HFF-Myc (cell line): ENCODE results near the gene C10orf67.

ENCODE experiments used
- DNase-seq: peaks from one replicate; pipeline ENCODE4 v3.0.0-alpha.2; 2011; ENCODE audit warnings: low read depth; ENCODE audit errors: extremely low read depth
- H3K4me3 ChIP-seq: replicated peaks from 2 replicates; pipeline ENCODE4 v1.5.1; 2011; ENCODE audit warnings: low read depth, mild to moderate bottlenecking, control low read depth, low read length
- TF ChIP-seq, protein P1 (sequence below): IDR thresholded peaks from 2 replicates; pipeline ENCODE4 v1.5.1; 2012; ENCODE audit warnings: mild to moderate bottlenecking, low read depth, low read length, control low read depth; ENCODE audit errors: missing control alignments

Gene C10orf67

DNA sequence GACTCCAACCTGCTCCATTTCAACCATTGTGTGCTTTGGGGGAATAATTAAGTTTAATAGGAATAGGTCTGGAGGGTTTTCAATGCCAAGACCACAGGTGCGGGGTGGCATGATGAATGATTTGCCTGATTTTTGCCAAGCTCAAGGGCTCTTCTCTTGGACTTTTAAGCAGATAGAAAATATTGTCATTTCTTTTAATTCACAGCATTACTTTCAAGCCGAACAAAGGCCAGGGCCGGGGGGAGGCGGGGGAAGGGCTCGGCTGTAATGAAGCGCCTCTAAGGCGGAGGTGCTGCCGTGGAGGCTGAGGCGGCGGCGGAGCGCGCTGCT lies 146.0 kb downstream of the C10orf67 start:
- no peak overlapping the region for H3K4me3 ChIP-seq
- TF ChIP-seq, protein P1, sequence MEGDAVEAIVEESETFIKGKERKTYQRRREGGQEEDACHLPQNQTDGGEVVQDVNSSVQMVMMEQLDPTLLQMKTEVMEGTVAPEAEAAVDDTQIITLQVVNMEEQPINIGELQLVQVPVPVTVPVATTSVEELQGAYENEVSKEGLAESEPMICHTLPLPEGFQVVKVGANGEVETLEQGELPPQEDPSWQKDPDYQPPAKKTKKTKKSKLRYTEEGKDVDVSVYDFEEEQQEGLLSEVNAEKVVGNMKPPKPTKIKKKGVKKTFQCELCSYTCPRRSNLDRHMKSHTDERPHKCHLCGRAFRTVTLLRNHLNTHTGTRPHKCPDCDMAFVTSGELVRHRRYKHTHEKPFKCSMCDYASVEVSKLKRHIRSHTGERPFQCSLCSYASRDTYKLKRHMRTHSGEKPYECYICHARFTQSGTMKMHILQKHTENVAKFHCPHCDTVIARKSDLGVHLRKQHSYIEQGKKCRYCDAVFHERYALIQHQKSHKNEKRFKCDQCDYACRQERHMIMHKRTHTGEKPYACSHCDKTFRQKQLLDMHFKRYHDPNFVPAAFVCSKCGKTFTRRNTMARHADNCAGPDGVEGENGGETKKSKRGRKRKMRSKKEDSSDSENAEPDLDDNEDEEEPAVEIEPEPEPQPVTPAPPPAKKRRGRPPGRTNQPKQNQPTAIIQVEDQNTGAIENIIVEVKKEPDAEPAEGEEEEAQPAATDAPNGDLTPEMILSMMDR, result no peak
- no peak for DNase-seq

DNA sequence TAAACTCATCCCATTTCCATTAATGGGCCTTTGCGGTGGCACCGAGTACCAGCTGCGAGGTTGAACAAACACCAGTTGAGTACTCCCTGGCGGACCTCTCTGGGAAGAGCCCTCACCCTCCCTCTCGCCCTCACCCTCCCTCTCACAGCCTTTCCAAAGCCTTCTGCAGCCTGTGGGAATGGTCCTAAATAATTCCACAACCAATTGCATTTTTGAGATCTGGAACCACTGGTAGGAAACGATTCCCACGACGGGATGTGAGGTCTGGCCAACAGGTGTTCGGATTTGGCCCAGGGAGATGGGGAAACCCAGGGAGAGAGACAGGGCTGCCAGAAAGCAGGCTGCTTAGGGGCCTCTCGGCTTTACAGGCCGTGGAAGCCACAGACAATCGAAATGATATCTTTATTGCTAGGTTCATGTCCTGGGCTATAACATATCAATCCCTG lies 147.2 kb downstream of the C10orf67 start:
- no peak overlapping the region for H3K4me3 ChIP-seq
- TF ChIP-seq, protein P1, result no peak
- no peak for DNase-seq

DNA sequence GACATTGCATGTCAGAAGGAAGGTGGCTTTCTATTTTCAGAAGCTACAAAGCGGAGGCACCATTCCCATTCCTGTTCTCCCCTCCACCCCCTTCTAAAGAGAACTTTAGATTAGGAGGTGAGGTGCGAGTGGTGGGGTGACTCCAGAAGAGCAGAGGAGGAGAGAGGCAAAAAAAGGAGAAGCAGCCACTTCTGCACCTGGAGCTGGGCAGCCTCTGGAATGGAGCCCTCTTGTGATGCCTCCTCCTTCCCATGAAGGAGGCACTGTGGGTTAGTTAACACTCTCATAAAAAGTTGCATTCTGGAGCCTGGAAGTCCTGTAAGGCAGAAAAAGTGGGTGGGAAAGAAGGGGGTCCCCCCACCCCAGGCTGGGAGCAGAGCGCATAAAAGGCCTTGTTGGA lies 147.7 kb downstream of the C10orf67 start:
- TF ChIP-seq, protein P1, result no peak
- DNase-seq, result no peak
- H3K4me3 ChIP-seq, result no peak overlapping the region

DNA sequence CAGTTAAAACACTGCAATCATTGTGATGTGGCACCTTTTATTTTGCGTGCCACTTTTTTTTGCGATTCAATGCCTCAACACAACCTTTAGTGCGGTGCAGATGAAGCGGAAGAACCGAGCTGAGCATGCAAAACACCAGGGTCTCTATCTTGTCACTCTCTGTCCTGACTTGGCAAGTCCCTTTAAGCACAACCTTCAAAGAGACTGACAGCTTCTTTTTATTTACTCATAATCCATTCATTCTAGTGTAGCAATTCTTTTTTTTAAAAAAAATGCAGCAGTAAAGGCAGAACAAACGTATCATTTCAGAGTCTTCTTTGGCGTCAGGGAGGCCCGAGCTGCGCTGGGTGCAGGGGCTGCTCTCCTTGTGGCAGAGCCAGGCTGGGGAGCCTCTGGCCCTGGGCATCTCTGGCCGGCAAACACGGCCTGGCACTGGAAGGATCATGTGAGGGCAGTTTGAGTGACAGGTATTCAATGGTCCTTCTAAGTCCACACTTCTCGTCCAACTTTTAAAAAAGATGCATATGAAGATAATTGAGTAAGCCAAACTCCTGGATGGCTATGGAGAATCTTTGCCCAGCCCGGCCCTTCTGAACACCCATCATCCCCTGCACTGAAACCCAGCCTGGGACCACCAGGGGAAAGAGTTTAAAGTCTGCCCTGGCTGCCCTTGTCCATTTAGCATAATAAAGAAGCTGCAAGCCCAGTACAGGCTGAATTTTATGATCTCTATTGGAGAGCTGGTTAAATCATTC lies 148.6 kb downstream of the C10orf67 start:
- no peak for DNase-seq
- TF ChIP-seq, protein P1, result no peak
- no peak overlapping the region for H3K4me3 ChIP-seq

DNA sequence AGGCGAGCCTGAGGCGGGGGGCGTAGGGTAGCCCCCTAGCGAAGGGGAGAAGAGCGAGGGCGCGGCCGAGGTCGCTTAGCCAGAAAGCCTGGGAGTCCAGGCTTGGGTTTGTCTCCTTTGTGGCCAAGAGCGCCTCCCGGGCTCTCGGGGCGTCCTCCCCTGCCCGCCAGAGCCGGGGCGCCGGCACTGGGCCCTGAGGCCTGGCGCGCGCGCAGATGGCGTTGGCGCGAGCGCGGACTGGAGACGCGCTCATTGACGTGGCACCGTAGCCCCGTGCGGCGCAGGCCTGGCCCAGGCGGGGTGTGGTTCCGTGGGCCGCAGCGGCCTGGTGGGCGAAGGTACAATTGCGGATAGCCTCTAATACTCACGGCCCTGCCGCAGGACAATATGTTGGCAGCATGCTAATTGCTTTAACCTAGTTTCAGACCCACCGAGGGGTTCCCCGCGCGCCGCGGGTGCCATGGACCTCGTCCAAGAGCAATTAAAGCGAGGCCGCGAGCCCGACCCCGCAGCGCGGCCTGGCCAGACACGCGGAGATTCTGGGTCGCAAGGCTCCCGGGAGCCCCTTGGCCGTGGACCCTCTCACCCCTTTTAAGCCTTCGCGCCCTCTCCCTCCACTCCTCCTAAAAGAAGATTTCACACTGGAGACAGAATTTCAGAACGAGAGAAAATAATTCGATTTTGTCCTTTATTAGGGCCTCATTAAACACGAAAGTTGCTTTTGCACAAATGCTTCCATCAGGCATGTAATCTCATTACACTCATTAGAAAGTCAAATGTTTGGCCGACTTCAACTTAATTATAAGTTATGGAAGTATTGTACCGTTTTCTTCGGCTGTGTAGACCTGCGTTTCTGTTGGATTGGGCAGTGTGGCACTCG lies 149.4 kb downstream of the C10orf67 start:
- no peak for DNase-seq
- no peak overlapping the region for H3K4me3 ChIP-seq
- TF ChIP-seq, protein P1, result no peak

DNA sequence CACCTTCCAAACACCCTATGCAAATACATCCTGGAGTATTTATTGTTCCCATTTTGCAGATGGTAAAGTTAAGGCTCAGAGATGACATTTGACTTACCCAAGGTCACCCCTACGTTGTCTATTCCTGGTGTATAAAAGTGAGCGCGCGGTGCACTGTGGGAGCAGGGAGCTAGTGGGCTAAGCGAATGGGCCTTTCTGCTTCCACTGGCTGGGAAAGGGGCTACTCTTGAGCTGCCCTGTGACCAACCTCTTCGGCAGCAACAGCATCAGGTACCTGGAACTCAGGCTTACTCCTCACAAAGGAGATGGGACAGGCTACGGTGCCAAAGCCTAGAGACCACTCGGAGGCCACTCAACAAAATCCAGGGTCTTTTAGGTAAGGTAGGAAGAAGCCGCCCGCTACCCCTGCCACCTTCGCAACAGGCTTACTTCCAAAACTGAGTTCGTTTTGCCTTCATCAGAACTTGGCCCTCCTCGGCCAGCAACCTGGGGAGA lies 150.1 kb downstream of the C10orf67 start:
- TF ChIP-seq, protein P1, result no peak
- no peak overlapping the region for H3K4me3 ChIP-seq
- DNase-seq, result no peak
